Liver (tissue), 9 donors: ENCODE data around the gene ANOS1. TPM values are rescaled to one million over a fixed set of nuclear protein-coding genes. Genes with fewer than 3 reads are reported as not detected.

Source experiments
- DNase-seq: peaks from one replicate; pipeline ENCODE4 v3.0.0-alpha.2; 2017; ENCODE audit warnings: low spot score
- H3K27ac ChIP-seq, 2 donors: one replicate each; pipeline ENCODE4 v1.7.0; 2013; ENCODE audit warnings: inconsistent platforms in 2 of 2, low read length in 2 of 2, control low read depth in 1 of 2, low read depth in 1 of 2, mild to moderate bottlenecking in 1 of 2
- H3K27me3 ChIP-seq, 4 donors: one replicate each; pipeline versions ENCODE4 v1.6.1 to v1.7.0; 2013; ENCODE audit warnings: low read length in 3 of 4, inconsistent platforms in 1 of 4, mild to moderate bottlenecking in 1 of 4, moderate library complexity in 1 of 4; ENCODE audit not compliant: control insufficient read depth in 4 of 4, insufficient read depth in 4 of 4
- H3K36me3 ChIP-seq, 4 donors: one replicate each; pipeline versions ENCODE4 v1.6.1 to v1.7.0; 2013; ENCODE audit warnings: low read length in 3 of 4, mild to moderate bottlenecking in 3 of 4, low read depth in 1 of 4, moderate library complexity in 1 of 4; ENCODE audit not compliant: control insufficient read depth in 4 of 4, insufficient read depth in 3 of 4
- H3K4me1 ChIP-seq, 4 donors: one replicate each; pipeline versions ENCODE4 v1.6.1 to v1.7.0; 2013; ENCODE audit warnings: low read length in 3 of 4, mild to moderate bottlenecking in 3 of 4, moderate library complexity in 1 of 4; ENCODE audit not compliant: control insufficient read depth in 4 of 4, insufficient read depth in 4 of 4
- H3K4me3 ChIP-seq, 3 donors: one replicate each; pipeline versions ENCODE4 v1.6.1 to v1.7.0; 2013; ENCODE audit warnings: low read length in 3 of 3, control low read depth in 1 of 3, low read depth in 1 of 3, mild to moderate bottlenecking in 1 of 3
- H3K9ac ChIP-seq, 2 donors: one replicate each; pipeline ENCODE4 v1.7.0; 2013; ENCODE audit warnings: low read length in 2 of 2, mild to moderate bottlenecking in 2 of 2, moderate library complexity in 2 of 2, control low read depth in 1 of 2, low read depth in 1 of 2
- H3K9me3 ChIP-seq, 4 donors: one replicate each; pipeline versions ENCODE4 v1.6.1 to v1.7.0; 2013; ENCODE audit warnings: low read length in 3 of 4; ENCODE audit not compliant: control insufficient read depth in 4 of 4
- RAD21 ChIP-seq, 2 donors: IDR thresholded peaks; 2 replicates each; pipeline ENCODE4 v1.6.1; 2016; ENCODE audit warnings: antibody characterized with exemption in 2 of 2, mild to moderate bottlenecking in 2 of 2
- WGBS: extraction: QIAGEN DNeasy Blood & Tissue Kit; methylation state at CpG from one replicate; pipeline ENCODE4 v1.1.7; 2013; 5-methylcytosine and 5-hydroxymethylcytosine counted together
- polyA plus RNA-seq, 2 donors: library from polyadenylated mRNA; stranded (reverse) in 1 of 2; unstranded in 1 of 2; fragments of 200-250 nt in 1 of 2; fragments of >200 nt in 1 of 2; fragmentation: Nextera tagmentation in 1 of 2; extraction: Ambion mirVana in 1 of 2; gene quantifications; one replicate each; pipeline versions ENCODE4 v1.2.1 to v1.2.3, GENCODE V29; 2013 to 2015
- total RNA-seq, 2 donors: library from RNA; depleted of rRNA; stranded (reverse); fragments of >200 nt; gene quantifications; one replicate each; pipeline ENCODE4 v1.2.3, GENCODE V29; 2014
- donor health status: healthy.
- donor health status: healthy.
- donor health status: healthy.
- donor health status: healthy.
- donor health status: healthy.

The ANOS1 gene
- total and polyA plus RNA-seq, 4 donors = 0.08 to 1.6 (median 0.27) TPM

DNA sequence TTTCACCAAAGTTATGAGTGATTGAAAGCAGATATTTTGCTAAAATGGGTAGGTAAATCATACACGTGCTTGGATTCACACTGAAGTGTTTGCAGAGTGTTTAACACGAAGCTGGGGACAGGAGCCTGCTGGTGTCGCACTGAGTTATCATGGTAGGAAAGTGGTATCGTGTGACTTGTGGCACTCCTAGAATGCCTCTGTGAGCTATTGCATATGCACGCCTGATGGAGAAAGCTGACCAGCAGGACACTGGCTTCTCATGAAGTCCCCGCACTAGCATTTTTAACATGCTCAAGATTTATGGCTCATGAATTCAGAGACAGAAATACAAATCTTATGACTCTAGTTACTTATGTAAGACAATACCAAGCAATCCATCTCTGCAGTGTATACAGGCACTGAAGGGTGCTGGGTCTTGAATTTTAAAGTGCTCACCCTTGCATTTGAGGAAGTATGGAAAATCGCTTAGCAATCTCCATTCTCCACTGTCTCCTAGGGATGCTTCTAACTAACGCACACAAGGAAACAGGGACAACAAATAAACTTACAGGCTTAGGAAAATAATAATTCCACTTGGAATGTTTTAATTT is 247.5 kb downstream of the ANOS1 start:
- 69% methylated on average over 8 of the region's 8 CpGs for WGBS
- no peaks in the 10 kb centered on the region for H3K9me3 ChIP-seq

More for the DNA sequence above, 247.5 kb downstream of the ANOS1 start:
- Histone ChIP-seq H3K27me3 (peaks cover 0 to 4% (median 0%) of the 10 kb centered on the region in 4 donors), H3K4me3 (no peak overlapping the region), H3K27ac (no peak overlapping the region), H3K36me3 (no peaks in the 10 kb centered on the region), H3K9ac (no peak overlapping the region), H3K4me1 (no peaks in the 10 kb centered on the region)
- TF ChIP-seq RAD21 (IDR thresholded peaks at IDR 0.05) = no peak
- DNase-seq = no peak

Other genes with a start within 250 kb of the ANOS1 start
- under 1 TPM in 1 of 2 donors, not detected in 1; 0.51 TPM for gene FAM9A, start 69.2 kb upstream of the ANOS1 start, total RNA-seq
- gene FAM9A, start 69.2 kb upstream of the ANOS1 start, polyA plus RNA-seq = not detected